HG03442 (cell line): ENCODE measurements around the gene CCL23.
"Not testable (repeated sequence)": the region's sequence is repeated elsewhere in the genome, so short reads cannot be mapped to it uniquely, and the experiment has no call there.

Experiments
- ATAC-seq: cut with Tn5 transposase; IDR thresholded peaks from one replicate; pipeline ENCODE4 v1.9.1; 2021; ENCODE audit warnings: mild to moderate bottlenecking, moderate library complexity; ENCODE audit not compliant: unreplicated experiment

Gene CCL23, protein sequence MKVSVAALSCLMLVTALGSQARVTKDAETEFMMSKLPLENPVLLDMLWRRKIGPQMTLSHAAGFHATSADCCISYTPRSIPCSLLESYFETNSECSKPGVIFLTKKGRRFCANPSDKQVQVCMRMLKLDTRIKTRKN

DNA sequence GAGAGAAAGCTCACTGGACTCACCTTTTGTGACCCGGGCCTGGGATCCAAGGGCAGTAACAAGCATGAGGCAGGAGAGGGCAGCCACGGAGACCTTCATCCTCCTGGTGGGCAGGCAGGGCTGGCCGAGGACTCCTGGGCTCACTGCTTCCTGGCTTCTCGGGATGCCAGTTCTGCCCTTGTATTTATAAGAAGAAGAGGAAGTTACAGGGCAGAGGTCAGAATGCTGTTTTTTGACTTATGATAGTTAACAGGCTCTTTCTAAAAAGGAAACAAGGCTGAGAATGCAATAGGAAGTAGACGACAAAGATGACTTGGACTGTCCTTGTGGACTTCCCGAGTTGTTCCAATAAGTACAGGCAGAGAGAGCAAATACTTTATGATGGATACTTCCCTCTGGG is at the start of gene CCL23:
CCL23 (minus strand) TSS at position 174 of the 400 bp plus-strand sequence; CDS start at position 99, 75 bp downstream.
- ATAC-seq = no peak

DNA sequence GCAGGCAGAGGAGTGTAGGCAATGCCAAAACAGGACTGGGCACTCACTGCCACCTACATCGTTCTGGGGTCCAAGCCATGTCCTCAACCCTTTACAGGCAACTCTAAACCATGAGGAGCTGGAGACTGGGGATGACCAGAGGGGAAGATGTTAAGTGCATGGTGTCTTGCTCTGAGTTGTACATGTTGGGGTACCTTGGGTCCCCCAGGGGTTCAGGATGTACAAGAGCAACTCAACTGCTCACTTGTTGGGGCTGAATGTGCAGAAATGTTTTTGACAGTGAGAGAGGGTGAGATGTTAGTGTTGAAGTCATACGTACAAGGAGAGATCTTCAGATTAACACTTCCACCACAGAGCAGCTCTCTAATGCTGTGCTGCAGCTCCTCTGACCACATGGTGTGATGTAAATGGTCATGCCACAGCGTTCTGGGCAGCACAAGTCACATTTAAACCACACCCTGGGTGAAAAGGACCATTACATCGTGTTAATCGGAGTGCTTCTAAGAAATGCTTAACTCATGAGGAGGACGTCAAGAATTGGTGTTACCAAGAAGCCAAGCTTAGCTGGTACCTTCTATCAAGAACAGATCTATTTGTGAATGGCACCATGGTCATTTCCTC is 48.7 kb upstream of the CCL23 start:
- ATAC-seq = no peak

DNA sequence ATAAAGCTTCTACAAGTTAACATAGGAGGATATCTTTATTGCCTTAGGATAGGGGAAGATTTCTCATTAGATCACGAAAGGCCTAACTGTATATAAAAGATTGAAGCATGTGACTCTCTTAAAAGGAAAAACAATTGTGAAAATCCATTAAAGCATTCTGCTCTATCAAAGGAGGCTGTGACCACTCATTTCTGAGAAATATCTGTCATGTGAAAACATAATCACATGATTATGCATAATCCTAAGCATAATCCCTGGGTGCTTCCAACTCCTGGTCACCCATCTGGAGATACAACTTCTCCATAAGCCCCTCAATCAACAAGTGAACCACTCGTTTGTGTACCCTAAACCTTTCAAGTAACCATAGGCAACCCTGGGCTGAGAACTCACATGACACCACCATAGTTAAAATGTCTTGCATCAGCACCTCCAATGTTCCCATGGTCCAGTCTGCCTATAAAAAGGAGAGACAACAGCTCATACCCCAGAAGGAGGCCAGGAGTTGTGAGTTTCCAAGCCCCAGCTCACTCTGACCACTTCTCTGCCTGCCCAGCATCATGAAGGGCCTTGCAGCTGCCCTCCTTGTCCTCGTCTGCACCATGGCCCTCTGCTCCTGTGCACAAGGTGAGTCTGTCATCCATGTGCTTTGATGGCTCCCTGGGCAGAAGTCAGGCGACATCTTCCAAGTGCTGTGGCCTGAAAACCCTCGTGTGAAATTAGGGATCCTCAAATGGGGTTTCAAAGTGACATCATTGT is 46.2 kb upstream of the CCL23 start, which contains the start of gene CCL18:
CCL18 (plus strand) TSS at position 487 of the 756 bp plus-strand sequence; CDS start at position 558, 71 bp downstream.
- no peak for ATAC-seq

DNA sequence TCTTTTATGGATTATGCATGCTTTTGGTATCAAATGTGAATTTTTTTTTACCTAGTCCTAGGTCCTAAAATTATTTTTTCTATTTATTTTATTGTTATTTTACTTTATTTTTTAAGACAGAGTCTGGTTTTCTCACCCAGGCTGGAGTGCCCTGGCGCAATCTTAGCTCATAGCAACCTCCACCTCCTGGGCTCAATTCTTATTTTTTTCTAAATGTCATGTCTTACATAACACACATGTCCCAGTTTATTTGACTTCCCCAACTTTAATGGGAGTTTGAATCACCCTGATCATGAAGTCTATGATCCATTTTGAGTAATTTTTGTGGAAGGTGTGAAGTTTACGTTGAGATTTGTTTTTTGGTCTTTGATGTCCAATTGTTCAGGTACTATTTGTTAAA is 43.0 kb upstream of the CCL23 start:
- ATAC-seq = no peak

DNA sequence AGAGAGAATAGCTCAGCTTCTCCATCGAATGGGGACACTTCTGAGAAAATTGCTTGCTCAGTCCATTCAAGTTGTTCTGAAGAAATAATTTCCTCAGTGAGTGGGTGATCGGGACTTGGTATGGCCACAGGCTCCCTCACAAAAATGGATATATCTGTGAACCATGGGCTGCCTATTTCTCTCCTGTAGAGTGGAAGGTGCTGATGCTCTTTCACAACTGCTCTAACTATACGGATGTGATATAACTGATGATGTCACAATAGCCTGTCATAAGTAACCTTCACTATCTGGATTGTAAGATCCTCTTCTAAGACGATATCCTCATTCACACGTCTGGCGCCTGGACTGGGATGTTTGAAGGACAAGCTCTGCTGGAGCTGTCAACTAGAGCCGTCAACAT is 41.6 kb upstream of the CCL23 start:
- no peak for ATAC-seq

DNA sequence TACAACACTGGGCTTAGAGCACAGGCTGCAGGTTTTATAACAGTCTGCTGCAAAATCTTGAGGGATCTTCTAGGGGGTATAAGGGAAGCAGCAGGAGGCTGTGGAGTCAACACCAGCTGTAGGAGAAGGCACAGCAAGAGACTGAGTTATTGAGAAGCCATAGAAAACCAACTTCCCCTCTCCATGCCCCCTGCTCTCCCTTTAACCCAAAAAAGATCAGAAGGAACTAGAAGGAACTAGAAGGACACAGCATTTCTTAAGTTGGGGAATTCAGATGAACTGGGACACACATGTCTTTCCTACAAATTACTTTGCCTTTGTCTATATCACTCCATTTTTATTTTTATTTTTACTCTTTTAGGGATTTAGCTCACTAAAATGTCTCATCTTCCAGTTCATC is 40.1 kb upstream of the CCL23 start:
- no peak for ATAC-seq

DNA sequence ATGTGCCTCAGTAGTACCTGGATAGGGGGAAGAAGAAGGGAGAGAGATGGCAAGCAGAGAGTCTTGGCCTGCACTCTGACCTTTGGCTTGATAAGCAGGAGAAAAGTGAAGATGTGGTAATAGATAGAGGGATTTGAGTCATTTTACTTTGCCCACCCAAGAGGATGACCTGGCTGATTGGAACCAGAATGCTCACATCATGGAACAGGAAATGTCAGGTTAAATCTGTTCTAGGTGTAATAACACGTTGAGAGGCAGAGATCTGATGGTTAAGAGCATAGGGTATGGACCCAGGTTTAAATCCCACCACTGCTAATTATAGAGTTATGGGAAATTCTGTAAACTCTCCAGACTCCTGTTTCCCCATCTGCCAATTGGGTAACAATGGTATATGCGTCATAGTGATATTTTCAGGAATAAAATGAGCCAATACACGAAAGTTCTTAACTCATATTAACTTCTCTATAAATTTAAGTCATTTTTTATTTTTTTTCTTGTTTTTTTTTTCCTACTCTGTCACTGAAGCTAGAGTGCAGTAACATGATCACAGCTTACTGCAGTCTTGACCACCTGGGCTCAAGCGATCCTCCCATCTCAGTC is 38.2 kb upstream of the CCL23 start:
- ATAC-seq = no peak

DNA sequence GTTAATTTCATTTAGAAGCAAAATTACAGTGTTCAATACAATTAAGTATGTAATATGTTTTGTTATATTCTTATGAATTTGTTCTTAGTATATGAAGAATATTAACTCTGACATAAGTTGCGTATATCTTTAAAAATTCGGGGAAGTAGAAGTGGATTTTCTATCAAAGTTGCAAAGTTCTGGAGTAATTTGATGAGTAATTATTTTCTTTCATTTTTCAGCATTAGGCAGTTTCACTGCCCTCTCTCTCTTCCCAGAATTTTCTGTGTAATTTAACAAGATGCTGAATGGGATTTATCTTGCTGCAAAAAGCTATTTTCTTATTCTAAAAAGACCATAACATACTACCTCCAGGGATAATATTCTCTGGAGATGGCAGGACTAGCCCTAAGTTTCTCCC is 37.4 kb upstream of the CCL23 start:
- no peak for ATAC-seq

DNA sequence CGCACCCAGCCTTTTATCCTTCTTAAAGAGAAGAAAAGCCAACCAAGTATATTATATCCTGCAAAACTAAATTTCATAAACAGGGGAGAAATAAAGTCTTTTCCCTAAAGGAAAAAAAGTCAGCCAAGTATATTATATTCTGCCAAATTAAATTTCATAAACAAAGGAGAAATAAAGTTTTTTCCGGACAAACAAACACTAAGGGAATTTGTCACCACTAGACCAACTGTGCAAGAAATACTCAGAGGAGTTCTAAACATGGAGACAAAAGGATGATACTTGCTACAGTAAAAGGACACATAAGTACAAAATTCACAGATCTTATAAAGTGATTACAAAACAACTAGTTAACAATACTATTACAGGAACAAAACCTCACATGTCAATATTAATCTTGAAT is 31.9 kb upstream of the CCL23 start:
- no peak for ATAC-seq

DNA sequence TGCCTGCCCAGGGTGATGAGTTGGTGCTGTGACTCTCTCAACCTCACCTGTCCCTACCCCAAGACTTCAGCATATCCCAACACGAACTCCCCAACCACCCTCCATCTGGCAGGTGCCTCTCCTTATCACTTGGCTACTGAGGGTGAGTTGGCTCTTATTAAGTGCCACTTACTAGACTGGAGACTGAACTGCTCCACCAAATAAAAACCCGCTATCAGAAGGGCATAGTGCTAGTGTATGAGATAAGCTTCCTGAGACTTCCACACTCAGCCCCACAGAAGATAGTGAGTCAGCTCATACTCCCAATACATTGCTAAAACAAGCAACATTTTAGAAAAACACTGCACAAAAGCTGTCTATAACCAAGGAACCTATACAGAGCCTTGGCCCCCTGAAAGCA is 30.3 kb upstream of the CCL23 start:
- ATAC-seq = no peak

DNA sequence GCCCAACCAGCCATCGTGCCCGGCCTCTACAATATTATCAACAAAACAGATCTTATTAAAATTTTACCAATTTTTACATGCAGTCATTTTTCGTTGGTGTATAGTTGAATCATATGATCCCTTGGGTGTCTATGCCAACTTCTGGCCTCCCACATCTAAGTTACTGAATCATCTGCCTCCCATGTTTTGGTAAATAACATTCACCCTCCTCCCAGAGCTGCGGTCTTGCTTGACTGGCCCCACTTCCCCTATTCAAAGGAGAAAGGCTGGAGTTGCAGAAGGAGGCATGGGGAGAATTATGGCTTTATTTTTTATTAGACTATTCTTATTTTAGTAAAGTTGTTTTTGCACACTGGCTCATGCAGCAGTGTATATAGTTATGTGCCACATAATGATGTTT is 18.5 kb upstream of the CCL23 start:
- ATAC-seq = no peak

DNA sequence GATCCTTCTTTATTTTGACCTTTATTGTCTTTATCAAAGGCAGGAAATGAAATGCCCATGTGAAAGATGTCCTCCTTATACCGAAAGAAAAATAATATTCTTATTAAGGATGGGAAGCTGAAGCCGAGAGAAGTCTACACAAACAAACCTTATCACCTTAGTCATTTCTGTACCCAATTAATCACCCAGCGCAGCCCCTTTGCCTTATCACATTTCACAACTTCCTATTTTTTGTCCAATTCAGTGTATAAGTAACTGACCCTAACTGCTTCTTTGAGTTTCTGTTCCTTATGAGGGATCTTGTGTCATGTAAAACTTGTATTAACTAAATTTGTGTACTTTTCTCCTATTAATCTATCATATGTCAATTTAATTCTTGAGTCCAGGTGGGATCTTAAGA is 16.4 kb upstream of the CCL23 start:
- ATAC-seq = no peak

DNA sequence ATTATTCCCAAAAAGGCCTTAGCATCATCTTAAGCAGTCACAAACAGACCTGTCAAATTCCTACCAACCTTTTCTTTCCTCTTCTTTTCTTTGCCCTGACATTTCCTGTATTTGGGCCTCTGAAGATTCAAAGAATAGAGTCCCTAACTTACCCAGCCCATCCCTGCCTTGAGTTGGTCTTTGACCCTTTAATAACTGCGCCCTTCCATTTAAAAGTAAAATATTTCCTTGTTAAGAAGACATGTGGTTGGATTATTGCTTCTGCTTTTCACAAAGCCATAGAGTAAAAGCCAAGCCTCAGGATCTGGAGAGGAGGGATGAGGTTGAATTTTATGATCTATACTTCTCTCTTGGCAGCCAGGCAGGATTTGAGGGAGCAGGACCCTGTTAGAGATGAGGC is 13.2 kb upstream of the CCL23 start:
- no peak for ATAC-seq

DNA sequence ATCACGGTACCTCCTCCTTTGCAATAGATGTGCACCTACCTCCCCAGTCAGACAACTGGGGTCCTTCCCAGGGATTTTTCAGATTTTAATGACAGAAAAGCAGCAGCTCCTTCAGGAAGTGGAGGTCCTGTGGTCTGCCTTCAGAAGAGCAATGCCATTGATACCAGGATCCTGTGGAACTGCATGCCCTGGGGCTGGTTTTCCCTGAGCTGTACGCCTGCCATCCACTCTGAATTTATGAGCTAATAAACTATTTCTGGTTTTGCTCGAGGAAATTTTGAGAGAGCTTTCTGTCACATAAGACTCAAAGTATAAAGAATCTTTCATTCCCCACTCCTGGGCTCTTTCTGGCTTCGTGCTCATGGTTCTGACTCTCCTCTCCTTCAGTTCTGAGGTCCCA is 10.0 kb upstream of the CCL23 start:
- ATAC-seq = no peak

DNA sequence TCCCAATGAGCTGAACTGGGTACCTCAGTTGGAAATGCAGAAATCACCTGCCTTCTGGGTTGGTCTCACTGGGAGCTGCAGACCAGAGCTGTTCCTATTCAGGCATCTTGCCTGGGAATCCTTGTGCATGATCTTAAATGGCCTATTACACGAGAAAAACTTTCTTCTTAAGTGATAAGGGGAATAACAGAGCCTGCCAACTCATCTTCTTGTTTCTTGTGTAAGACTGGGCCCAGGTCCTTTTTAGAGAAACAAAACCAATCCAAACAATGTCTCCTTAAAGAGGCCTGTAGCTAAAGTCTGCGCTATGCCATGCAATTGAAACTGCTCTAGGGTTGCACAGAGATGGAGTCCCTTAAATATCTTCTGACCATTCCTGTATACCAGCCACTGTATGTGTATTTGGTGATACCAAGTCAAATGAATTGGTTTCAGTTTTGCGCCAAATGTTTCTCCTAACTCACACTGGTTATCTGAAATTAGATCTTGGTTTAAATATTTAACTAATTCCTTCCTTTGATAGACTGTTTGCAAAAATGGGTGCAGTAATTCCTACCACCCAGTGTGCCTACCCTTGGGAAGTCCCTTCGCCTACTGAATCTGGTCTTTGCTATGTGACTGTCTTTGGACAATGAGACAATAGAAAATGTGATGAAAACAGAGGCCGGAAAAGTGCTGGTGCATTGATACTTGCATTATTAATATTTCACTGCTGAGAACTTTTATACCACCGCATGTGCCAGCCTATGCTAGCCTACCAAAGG is 6.5 kb upstream of the CCL23 start:
- no peak for ATAC-seq

DNA sequence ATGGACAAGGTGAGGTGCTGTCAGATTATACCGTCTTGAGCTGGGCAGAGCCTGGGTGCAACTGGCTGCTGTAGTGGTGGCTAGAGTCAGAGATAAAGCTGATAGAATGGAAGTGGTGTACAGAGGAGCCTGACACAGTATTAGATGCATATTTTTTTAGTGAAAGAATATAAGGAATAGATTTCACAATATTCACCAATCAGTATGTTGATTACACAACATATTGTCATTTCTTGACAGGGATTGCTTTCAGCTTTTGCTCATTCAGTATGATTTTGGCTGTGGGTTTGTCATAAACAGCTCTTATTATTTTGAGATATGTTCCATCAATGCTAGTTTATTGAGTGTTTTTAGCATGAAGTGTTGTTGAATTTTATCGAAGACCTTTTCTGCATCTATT is 1.7 kb upstream of the CCL23 start:
- ATAC-seq = no peak

DNA sequence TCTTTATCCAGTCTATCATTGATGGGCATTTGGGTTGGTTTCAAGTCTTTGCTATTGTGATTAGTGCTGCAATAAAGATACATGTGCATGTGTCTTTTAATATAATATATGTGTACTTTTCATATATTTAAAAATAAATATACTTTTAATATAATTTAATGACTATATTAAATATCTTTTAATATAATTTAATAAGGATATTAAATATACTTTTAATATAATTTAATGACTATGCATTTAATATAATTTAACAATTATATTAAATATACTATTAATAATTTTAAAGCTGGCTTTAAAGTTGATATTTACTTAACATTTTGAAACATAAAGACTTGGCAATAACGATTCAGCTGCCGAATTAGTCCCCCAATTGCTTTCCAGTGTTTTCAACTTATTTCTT is 1.2 kb downstream of the CCL23 start:
- no peak for ATAC-seq

DNA sequence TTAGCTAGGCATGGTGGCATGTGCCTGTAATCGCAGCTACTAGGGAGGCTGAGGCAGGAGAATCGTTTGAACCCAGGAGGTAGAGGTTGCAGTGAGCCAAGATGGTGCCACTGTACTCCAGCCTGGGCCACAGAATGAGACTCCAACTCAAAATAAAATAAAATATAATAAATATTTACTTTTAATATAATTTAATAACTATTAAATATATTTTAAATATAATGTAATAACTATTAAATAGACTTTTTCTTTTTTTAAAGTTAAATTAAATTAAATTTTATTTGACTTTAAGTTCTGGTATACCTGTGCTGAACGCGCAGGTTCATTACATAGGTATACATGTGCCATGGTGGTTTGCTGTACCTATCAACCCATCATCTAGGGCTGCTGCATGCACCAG is 1.9 kb downstream of the CCL23 start:
- ATAC-seq = not testable (repeated sequence)

DNA sequence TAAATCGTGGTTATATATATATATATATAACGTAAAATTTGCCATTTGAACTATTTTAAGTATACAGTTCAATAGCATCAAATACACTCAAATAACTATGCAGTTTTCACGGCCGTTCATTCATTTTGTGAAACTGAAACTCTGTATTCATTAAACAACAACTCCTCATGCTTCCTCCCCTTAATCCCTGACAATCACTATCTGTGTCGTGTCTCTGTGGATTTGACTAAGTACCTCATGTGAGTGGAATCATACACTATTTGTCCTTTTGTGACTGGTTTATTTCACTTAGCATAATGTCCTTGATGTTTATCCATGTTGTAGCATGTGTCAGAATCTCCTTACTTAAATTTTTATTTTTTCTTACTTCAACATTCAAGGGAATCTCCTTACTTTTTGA is 2.8 kb downstream of the CCL23 start:
- no peak for ATAC-seq

DNA sequence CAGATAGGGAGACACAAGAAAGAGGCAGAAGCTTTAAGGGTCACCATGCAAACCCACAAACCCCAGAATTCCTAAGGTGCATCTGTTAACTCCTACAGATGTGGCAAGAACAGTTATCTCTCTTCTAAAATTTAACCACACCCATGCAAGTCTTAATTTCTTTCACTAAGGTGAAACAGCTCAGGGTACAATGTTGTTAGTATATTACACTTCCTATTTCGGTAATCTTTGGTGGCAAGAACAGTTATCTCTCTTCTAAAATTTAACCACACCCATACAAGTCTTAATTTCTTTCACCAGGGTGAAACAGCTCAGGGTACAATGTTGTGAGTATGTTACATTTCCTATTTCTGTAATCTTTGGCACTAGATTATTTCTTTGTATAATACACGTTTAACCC is 6.6 kb downstream of the CCL23 start:
- ATAC-seq = no peak

DNA sequence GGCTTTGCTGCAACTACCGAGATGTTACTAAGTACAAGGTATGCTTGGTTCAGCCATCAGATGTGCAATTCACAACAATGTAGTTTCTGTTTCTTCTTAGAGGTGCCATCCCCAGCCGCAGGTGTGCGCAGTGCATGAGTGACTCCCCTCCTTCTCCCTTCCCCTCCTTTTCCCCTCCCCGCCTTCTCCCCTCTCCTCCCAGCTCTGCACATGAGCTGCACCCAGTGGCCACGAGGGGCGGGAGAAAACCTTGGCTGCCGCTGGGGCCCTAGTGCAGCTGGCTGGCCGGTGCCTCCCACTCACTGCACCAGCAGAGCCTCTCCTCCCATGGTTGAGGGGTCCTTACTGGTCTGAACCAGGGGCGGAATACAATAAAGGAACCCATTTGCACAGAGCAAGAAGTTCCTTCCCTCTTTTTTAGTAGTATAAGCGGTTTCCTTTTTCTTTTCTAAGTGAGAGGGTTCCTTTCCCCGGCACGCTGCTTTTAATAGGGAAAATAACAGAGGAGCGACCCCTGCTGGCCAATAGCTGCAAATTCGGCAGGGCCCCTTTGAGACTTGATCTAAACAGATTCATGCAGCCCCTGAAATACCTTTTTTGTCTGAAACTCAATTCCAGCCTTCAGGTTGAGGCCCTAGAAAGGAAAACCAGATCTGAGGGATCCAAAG is 8.6 kb downstream of the CCL23 start:
- ATAC-seq = no peak
